Epithelial cell of proximal tubule (primary cell): ENCODE results near the gene KCNC4. TPM values are rescaled to one million over a fixed set of nuclear protein-coding genes. Genes with fewer than 3 reads are reported as not detected.

Experiments used
- DNase-seq: peaks from one replicate; pipeline ENCODE4 v3.0.0-alpha.2; 2011; ENCODE audit warnings: low read depth
- H3K4me3 ChIP-seq: 2 replicates; pipeline ENCODE4 v1.5.1; 2011; ENCODE audit warnings: low read depth, mild to moderate bottlenecking, low read length
- total RNA-seq: library from RNA; depleted of rRNA; stranded (reverse); fragments of >200 nt; gene quantifications from 2 replicates; pipeline ENCODE4 v1.2.3, GENCODE V29; 2015
- TF ChIP-seq, protein P1 (sequence below): conservative IDR thresholded peaks from 2 replicates; pipeline ENCODE4 v1.5.1; 2012; ENCODE audit warnings: low read depth, mild to moderate bottlenecking, low read length

Gene KCNC4
- total RNA-seq, 1 donor from 2014 or later = 4.2 TPM

GRCh38 chr1:110165761-110166231 is 44.3 kb upstream of the KCNC4 start:
- DNase-seq = no peak
- TF ChIP-seq, protein P1, sequence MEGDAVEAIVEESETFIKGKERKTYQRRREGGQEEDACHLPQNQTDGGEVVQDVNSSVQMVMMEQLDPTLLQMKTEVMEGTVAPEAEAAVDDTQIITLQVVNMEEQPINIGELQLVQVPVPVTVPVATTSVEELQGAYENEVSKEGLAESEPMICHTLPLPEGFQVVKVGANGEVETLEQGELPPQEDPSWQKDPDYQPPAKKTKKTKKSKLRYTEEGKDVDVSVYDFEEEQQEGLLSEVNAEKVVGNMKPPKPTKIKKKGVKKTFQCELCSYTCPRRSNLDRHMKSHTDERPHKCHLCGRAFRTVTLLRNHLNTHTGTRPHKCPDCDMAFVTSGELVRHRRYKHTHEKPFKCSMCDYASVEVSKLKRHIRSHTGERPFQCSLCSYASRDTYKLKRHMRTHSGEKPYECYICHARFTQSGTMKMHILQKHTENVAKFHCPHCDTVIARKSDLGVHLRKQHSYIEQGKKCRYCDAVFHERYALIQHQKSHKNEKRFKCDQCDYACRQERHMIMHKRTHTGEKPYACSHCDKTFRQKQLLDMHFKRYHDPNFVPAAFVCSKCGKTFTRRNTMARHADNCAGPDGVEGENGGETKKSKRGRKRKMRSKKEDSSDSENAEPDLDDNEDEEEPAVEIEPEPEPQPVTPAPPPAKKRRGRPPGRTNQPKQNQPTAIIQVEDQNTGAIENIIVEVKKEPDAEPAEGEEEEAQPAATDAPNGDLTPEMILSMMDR = no peak
- H3K4me3 ChIP-seq = no peak overlapping the region

- H3K4me3 ChIP-seq = no peak overlapping the region
- TF ChIP-seq, protein P1 = no peak
- no peak for DNase-seq
Observed at GRCh38 chr1:110166861-110167260, 43.3 kb upstream of the KCNC4 start.

DNA sequence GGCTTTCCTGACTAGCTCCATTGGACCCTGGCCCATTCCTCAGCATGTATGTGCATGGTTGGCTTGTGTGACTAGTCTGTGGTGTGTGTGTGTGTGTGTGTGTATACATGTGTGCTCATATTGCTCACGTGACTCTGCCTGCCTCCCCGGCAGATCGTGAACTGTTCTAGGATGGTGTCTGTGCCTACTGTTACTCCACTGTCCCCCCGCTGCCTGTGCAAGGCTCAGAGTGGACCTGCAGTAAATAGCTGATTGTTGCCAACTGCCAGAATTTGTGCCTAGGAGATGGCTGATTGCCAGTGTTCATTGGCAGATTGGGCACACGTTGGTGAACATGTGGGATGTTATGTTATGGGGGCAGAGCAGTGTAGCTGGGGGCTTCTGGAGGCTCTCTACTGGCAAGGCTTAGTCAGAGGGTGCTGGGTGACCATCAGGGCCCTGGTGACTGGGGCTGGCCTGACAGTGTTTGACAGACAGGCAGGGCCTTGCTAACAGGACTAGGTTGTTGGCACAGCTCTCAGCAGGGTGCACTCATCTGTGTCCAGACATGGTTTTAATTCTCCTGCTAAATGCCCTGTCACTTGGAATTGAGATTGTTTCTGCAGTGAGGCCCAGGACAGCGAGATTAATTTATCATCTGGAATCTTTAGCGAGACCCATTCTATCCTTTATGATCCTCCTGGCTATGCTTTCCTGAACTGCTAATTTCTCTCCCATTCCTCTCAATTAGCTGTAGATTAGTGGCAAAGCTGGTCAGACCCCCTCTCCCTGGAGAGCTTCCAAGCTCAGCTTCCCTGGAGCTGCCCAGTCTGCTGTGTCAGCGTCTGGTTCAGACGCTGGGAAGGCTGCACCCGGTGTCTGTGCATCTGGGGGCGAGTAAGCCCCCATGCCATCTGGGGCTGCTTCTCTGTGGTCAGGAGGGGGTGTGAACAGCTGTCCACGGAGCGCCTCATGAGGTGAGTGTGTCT is 39.1 kb upstream of the KCNC4 start:
- TF ChIP-seq, protein P1 = no peak

GRCh38 chr1:110172001-110172400 is 38.1 kb upstream of the KCNC4 start:
- DNase-seq = no peak
- TF ChIP-seq, protein P1 = no peak
- no peak overlapping the region for H3K4me3 ChIP-seq

More for the DNA sequence above, 39.1 kb upstream of the KCNC4 start:
- H3K4me3 ChIP-seq = no peak overlapping the region
- DNase-seq = no peak

GRCh38 chr1:110173466-110174105 is 36.5 kb upstream of the KCNC4 start:
- DNase-seq = no peak
- no peak overlapping the region for H3K4me3 ChIP-seq
- TF ChIP-seq, protein P1 = no peak

GRCh38 chr1:110174961-110175360 is 35.2 kb upstream of the KCNC4 start:
- no peak for DNase-seq
- TF ChIP-seq, protein P1 = no peak
- no peak overlapping the region for H3K4me3 ChIP-seq
